Transverse colon (tissue), 4 donors: ENCODE data around the gene ITGA7. TPM values are rescaled to one million over a fixed set of nuclear protein-coding genes. Genes with fewer than 3 reads are reported as not detected.

Experiments used
- DNase-seq: peaks from one replicate; pipeline ENCODE4 v3.0.0-alpha.2; 2019
- H3K27ac ChIP-seq, 4 donors: fragments of 200-600 bp; sonication (generic); 2 replicates each; pipeline ENCODE4 v1.5.1; 2016 to 2018; ENCODE audit warnings: inconsistent platforms in 4 of 4
- H3K27me3 ChIP-seq: fragments of 200-600 bp; sonication (generic); 2 replicates; pipeline ENCODE4 v1.5.1; 2017; ENCODE audit warnings: inconsistent platforms
- H3K36me3 ChIP-seq, 4 donors: fragments of 200-600 bp; sonication (generic); 2 replicates each; pipeline ENCODE4 v1.5.1; 2017 to 2019; ENCODE audit warnings: inconsistent platforms in 4 of 4
- H3K4me1 ChIP-seq, 4 donors: fragments of 200-600 bp; sonication (generic); 2 replicates each; pipeline ENCODE4 v1.5.1; 2017 to 2020; ENCODE audit warnings: inconsistent platforms in 4 of 4
- H3K4me3 ChIP-seq, 4 donors: fragments of 200-600 bp; sonication (generic); 1 replicate in 1 of 4; 2 replicates in 3 of 4; pipeline versions ENCODE4 v1.5.1 to v1.6.1; 2017 to 2019; ENCODE audit warnings: inconsistent platforms in 4 of 4
- H3K9me3 ChIP-seq, 2 donors: fragments of 200-600 bp; sonication (generic); 2 replicates each; pipeline ENCODE4 v1.5.1; 2017 to 2019; ENCODE audit warnings: inconsistent platforms in 2 of 2
- CTCF ChIP-seq, 5 experiments: fragments of 200-600 bp in 3 of 5; fragments of 450-650 bp in 2 of 5; sonication (generic) in 3 of 5; IDR thresholded peaks; 1 replicate in 2 of 5; 2 replicates in 3 of 5; pipeline ENCODE4 v1.5.1; 2016 to 2017; ENCODE audit warnings: antibody characterized with exemption in 5 of 5, inconsistent platforms in 3 of 5, mild to moderate bottlenecking in 2 of 5, moderate library complexity in 1 of 5
- EP300 ChIP-seq: sonication (generic); formaldehyde crosslinking; IDR thresholded peaks from one replicate; pipeline ENCODE4 v1.6.1; 2017; ENCODE audit warnings: antibody characterized with exemption, low read depth
- POLR2A ChIP-seq: fragments of 450-650 bp; IDR thresholded peaks from one replicate; pipeline ENCODE4 v1.6.1; 2016; ENCODE audit warnings: antibody characterized with exemption, mild to moderate bottlenecking, moderate library complexity
- POLR2AphosphoS5 ChIP-seq, 3 donors: sonication (generic); formaldehyde crosslinking; IDR thresholded peaks; one replicate each; pipeline ENCODE4 v1.6.1; 2016; ENCODE audit warnings: antibody characterized with exemption in 3 of 3
- WGBS, 2 donors: methylation state at CpG; one replicate each; pipeline ENCODE4 v1.1.5; 2018; ENCODE audit warnings: low coverage in 1 of 2; 5-methylcytosine and 5-hydroxymethylcytosine counted together
- in situ Hi-C, 4 donors: fragments of 200-750 bp; cut with MboI; loops; one replicate each; pipeline versions ENCODE4 v1.15.0 to v1.15.1; 2017; ENCODE audit warnings: low sequenced_read_pairs in 3 of 4, low pct_ligation_motif_present in 1 of 4, low pct_unique_long_range_greater_than_20kb in 1 of 4
- intact Hi-C: fragments of 100-400 bp; cut with DNase I; formaldehyde crosslinking; loops from one replicate; pipeline ENCODE4 v1.15.1; 2023; ENCODE audit warnings: low total_unique reads
- total RNA-seq, 4 donors: library from RNA; depleted of rRNA; stranded (reverse); fragments of >200 nt; gene quantifications; one replicate each; pipeline ENCODE4 v1.1.0, GENCODE V29; 2016

The ITGA7 gene
- total RNA-seq, 4 donors from 2014 or later: 14.4 to 125 (median 23.6) TPM

DNA sequence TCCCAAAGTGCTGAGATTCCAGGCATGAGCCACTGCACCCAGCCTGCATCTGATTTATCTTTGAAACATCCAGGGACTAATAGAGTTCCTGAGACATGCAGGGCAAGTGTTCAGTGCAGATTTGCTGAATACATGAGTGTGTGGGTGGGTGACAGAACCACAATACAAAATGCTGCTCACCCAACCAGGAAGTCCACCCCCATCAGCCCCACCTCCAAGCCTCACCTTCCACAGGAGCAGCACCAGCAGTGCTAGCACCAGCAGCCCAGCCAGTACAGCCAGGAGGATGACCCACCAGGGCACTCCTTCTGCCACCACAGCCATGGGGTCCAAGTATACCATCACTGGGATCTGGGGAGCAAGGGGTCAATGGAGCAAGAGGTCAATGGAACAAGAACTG lies 20.0 kb downstream of the ITGA7 start:
- in situ Hi-C loops (no loop called here), intact Hi-C loops (no loop called here)
- H3K9me3 ChIP-seq: no peaks in the 10 kb centered on the region

GRCh38 chr12:55686366-55687010 lies 21.2 kb downstream of the ITGA7 start:
- intact Hi-C loops: no loop called here
- Histone ChIP-seq H3K9me3 (no peaks in the 10 kb centered on the region), H3K4me1 (peaks cover 5 to 18% (median 8%) of the 10 kb centered on the region in 4 donors), H3K27me3 (no peaks in the 10 kb centered on the region), H3K36me3 (no peaks in the 10 kb centered on the region), H3K27ac (no peak overlapping the region), H3K4me3 (no peak overlapping the region)
- DNase-seq: no peak
- WGBS, 2 donors: 87 to 90% methylated on average over 5 to 9 of the region's 9 CpGs
- in situ Hi-C loops: no loop called here
- no peak for TF ChIP-seq EP300
- no peak for TF ChIP-seq POLR2AphosphoS5 (IDR thresholded peaks at IDR 0.05)
- TF ChIP-seq CTCF (IDR thresholded peaks at IDR 0.05): no peak
- TF ChIP-seq POLR2A: no peak

More for the DNA sequence above, 20.0 kb downstream of the ITGA7 start:
- peaks cover 0 to 8% (median 2%) of the 10 kb centered on the region in 4 donors for H3K4me1 ChIP-seq
- TF ChIP-seq EP300 (no peak), CTCF (IDR thresholded peaks at IDR 0.05) (no peak), POLR2AphosphoS5 (IDR thresholded peaks at IDR 0.05) (no peak), POLR2A (no peak)
- H3K27me3 ChIP-seq: no peaks in the 10 kb centered on the region
- no peaks in the 10 kb centered on the region for H3K36me3 ChIP-seq
- no peak for DNase-seq
- H3K4me3 ChIP-seq: no peak overlapping the region
- no peak overlapping the region for H3K27ac ChIP-seq

DNA sequence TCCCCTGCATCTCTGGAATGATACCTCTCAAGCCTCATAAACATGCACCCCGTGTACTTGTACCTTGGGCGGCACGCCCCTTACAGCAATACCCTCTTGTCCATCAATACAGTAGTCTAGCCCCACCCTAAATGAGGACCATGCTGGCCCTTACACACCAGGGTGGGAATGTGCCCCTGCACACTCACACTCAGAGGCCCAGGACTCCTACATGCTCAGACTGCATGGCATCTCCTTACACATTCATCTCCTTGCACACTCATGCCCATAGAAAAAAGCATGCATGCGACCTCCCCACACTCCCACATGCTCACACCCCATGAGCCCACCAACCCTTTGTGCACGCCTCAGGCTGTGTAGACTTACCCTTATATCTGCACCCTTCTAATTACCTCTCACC lies 22.0 kb downstream of the ITGA7 start:
- H3K9me3 ChIP-seq: no peaks in the 10 kb centered on the region
- no peaks in the 10 kb centered on the region for H3K27me3 ChIP-seq
- DNase-seq: no peak
- H3K36me3 ChIP-seq: no peaks in the 10 kb centered on the region
- TF ChIP-seq EP300: no peak
- TF ChIP-seq POLR2AphosphoS5 (IDR thresholded peaks at IDR 0.05): no peak
- no peak for TF ChIP-seq POLR2A
- TF ChIP-seq CTCF (IDR thresholded peaks at IDR 0.05): no peak
- WGBS, 2 donors: 78 to 87% methylated on average over 4 to 5 of the region's 5 CpGs
- in situ Hi-C loops: no loop called here
- H3K4me1 ChIP-seq: peaks cover 7 to 26% (median 15%) of the 10 kb centered on the region in 4 donors
- intact Hi-C loops: no loop called here
- no peak overlapping the region for H3K4me3 ChIP-seq
- no peak overlapping the region for H3K27ac ChIP-seq

- no peaks in the 10 kb centered on the region for H3K36me3 ChIP-seq
- no peaks in the 10 kb centered on the region for H3K9me3 ChIP-seq
- no peak overlapping the region for H3K4me3 ChIP-seq
- intact Hi-C loops (no loop called here), in situ Hi-C loops (no loop called here)
- peaks cover 7 to 26% (median 15%) of the 10 kb centered on the region in 4 donors for H3K4me1 ChIP-seq
- no peak for DNase-seq
- WGBS, 2 donors: 94 to 100% methylated on average over 1 to 20 of the region's 20 CpGs
- TF ChIP-seq POLR2A: no peak
- TF ChIP-seq EP300: no peak
- TF ChIP-seq POLR2AphosphoS5 (IDR thresholded peaks at IDR 0.05): no peak
- TF ChIP-seq CTCF (IDR thresholded peaks at IDR 0.05): no peak
- H3K27me3 ChIP-seq: no peaks in the 10 kb centered on the region
- no peak overlapping the region for H3K27ac ChIP-seq
Measured at GRCh38 chr12:55684761-55685370, 22.8 kb downstream of the ITGA7 start.
